CMK (cell line): ENCODE results near the gene RELN.
A peak's percentile ranks its signal among the peaks of the same experiment; 100 is the strongest.
"Not testable (repeated sequence)": the region's sequence is repeated elsewhere in the genome, so short reads cannot be mapped to it uniquely, and the experiment has no call there.

Experiments used
- DNase-seq: peaks from one replicate; pipeline ENCODE4 v3.0.0-alpha.2; 2010; ENCODE audit warnings: low read depth

Gene RELN

DNA sequence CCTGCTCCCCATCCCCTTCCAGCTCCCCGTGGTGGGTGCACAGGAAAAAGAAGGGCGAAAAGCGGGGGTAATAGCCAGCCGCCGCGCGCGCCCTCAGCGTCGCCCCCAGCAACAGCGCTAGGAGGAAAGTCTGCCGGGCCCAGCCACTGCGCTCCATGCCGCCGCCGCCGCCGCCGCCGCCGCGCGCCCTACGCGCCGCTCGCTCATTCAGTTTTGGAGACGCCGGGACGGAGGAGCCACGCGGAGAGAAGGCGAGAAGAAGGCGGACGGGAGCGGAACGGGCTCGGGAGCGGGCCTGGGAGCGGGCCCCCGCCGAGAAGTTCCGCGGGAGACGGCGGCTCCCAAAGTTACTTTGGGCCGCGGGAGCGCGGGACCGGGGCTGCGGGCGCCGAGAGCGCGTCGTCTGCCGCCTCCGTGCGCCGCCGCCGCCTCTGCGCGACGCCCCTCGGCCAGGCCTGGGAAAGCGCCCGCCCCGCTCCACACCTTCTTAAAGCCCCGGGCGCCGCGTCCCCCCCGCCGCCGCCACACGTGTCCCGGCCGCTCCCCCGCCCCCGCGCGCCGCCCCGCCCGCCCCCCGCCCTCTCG is at the start of gene RELN:
RELN (minus strand) TSS at position 459 of the 585 bp plus-strand sequence; CDS start at position 157, 302 bp downstream.
- DNase-seq: no peak

DNA sequence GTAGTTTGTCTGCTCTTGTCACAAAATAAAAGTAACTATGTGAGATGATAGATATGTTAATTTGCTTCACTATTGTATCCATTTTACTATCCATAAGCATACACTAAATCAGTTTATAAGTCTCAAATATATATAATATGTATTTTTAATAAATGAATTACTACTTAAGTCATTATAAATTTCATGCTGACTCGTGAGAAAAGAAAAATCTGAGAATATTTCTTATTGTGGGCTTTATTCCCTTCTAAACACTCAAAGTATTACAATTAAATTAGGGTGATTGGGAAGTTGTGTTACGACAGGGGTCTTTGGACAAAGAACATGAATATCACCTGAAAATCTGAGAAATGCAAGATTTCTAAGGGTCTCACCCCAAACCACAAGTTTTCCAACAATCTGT is 48.7 kb upstream of the RELN start:
- DNase-seq: no peak

DNA sequence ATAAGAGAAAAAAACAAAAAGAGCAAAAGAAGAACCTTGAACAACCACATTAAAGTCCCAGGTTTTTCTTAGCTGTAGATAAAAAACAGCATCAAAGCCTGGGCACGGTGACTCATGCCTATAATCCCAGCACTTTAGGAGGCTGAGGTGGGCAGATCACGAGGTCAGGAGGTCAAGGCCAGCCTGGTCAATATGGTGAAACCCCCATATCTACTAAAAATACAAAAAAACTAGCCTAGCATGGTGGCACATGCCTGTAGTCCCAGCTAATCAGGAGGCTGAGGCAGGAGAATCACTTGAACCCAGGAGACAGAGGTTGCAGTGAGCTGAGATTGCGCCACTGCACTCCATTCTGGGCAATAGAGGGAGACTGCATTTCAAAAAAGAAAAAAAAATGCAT is 47.4 kb upstream of the RELN start:
- not testable (repeated sequence) for DNase-seq

DNA sequence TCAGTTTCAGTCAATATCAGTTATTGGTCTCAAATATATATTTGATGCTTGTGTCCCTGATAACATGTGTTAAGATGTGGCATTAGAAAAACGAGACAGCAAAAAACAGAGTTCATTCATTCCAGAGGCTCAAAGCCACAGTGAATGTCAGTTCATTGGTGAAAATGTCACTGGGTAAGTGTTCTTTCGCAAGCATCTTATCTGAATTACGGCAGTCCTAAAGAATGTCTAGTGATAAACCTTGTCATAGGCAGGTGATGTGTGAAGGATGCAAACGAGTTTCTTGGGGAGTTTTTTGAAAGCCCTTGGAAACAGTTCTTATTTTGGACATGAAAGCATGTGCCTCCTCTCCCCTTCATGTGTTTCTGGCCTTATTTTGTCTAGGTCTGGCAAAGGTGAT is 45.9 kb upstream of the RELN start:
- DNase-seq: no peak

DNA sequence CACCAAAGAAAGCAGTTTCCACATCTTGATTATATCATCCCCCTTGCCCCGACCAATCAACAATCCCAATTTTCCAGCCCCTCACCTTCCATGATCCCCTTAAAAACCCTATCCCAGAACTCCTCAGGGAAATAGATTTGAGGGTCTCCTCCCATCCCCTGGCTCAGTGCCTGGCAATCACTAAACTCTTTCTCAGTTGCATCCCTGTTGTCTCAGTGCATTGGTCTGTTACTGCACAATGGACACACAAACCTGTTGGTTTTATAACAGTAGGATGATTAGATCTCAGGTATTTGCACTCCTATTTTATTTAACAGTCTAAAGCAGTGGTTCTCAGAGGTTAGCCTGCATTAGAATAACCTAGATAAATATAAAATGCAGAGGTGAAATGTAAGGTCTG is 45.2 kb upstream of the RELN start:
- DNase-seq: no peak

DNA sequence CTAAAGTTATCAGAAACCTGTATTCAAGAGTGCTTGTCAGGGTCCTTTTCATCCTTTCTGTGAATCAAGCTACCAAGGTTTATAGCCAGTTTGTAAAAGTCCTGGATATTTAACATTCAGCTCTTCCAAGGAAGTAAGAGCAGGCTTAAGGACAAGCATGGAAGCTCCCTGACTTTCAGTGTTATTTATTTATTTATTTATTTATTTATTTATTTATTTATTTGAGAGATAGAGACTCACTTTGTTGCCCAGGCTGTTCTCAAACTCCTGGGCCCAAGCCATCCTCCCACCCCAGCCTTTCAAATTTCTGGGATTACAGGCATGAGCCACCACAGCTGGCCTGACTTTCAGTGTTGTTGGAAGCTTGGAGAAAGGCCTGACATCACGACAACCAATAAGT is 44.4 kb upstream of the RELN start:
- DNase-seq: no peak

DNA sequence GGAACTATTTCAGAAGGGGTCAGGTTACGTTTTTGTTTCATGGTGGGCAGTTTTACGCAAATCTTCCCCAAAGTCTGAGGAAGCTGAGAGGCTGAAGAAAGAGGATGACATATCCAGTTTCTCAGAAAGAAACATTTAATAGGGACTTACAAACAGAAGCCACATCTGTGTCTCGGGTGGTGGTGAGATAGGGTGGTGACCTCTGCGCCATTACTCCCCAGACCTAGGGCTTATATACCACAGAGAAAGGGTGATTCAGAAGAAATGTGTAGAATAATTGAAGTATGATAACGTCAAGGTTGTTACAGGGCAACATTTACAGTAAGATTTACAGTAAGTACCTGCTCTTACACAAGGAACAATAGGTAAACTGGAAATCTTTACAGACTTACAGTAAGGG is 43.0 kb upstream of the RELN start:
- DNase-seq: no peak

DNA sequence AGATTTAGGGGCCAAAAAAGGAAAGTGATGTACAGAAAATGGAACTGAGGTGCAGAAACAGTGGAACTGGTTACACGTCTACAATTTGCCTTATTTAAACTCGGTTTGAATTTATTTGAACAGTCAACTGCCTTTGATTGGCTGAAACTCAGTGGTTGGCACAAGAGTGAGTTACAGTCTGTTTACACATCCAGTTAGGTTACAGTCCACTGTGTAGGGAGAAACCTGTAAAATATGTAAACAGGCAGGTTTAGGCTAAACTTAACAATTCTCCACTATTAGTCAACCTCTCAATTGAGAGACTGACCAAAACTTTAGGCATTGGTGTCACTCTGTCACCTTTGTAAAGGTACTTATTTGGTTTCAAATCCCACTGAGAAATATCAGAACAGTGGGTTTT is 40.3 kb upstream of the RELN start:
- no peak for DNase-seq

DNA sequence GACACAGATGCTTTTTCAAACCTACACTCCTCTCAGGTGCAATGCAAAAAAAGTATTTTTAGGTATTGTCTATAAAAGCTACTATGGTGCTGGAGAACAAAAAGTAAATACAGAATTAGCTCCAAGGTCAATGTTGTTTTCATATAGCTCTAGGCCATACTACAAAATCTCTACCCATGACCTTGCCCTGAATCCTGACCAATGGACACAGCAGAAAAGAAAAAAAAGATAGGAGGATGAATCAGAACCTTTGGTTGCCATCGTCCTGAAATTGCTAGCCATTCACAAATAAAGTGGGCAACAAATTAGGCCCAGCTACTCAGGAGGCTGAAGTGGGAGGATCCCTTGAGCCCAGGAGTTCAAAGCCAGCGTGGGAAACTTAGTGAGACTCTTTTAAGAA is 35.2 kb upstream of the RELN start:
- DNase-seq: no peak

DNA sequence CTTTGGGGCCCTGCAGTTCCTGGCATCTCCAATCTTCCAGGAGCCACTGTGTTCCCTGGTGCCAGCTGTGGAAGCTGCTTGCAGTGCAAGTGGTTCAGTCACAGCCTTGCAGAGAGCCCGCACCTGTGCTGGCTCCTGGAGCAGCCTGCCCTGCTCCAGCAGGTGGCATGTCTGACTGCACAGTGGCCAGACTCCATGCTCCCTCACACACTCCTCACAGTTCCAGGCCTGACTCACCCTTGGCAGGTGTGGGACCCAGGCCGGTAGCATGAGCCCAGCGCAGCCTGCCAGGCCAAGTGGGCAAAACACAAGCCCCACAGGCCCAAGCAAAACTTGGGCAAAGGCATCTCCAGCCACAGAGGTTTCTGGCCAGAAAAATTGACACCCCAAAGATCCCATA is 33.6 kb upstream of the RELN start:
- no peak for DNase-seq

DNA sequence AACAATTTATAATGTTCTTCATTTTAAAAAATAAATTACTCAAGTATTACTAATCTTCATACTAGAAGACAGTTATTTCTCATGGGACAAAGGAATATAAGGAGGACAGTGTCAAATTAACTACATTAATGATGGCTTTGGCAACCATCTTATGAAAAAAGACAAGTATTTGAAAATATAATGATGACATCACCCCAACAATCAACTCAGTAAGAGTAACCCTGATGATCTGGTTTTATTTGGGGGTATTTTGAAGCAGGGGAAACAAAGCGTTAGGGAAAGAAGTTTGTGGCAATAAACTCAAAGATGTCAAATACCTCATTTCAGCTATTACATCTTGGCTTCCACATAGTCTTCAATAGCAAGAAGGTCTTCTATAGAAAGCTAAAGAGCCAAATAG is 29.0 kb upstream of the RELN start:
- no peak for DNase-seq

DNA sequence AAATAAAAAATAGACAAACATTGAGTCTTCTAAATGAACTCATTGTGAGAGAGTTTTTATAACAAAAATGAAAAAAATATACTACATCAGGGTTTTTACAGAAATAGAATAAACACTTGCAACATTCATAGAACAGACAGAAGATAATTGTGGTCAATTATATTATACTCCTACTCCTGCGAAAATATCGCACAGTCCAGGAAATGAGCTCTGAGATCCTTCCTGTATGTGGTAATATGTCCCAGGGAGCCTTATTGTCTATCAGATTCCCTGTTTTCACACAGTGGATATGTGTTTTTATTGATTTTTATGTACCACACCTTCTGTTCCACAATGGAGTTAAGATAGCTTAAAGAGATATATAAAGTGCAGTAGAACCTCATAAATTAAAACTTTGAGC is 27.5 kb upstream of the RELN start:
- no peak for DNase-seq

DNA sequence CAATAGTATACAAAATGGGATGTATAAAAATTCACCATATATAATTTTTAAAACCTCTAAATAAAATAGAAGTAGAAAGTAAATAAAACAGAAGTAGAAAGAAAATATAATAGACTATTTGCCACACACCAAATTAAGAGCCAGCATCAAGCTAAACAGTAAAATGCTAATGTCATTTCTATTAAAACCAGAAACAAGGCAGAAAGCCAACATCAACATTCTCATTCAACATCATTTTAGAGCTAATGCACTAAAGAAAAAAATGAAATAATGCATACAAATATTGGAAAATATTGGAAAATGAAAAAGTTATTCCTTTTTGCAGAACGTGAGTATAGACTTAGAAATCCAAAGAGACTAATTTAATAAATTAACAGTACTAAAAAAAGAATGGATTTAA is 23.4 kb upstream of the RELN start:
- no peak for DNase-seq

DNA sequence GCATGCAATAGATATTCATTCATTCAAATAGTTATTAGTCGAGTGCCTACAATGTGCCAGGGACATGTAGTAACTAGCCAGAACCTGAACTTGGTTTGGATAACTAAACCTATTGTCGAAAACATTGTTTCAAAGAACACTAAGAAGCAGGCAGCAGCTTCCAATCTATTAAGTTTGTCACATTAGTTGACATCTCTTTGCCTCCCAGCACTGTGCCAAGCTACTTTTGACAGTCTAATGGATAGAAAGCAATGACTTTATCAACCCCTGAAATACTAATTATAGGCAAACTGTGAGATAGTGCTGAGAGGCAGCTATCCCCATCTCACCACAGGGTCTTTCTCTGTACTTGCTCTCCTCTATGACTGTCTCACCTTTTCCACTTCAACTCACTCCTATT is 22.4 kb upstream of the RELN start:
- DNase-seq: no peak

DNA sequence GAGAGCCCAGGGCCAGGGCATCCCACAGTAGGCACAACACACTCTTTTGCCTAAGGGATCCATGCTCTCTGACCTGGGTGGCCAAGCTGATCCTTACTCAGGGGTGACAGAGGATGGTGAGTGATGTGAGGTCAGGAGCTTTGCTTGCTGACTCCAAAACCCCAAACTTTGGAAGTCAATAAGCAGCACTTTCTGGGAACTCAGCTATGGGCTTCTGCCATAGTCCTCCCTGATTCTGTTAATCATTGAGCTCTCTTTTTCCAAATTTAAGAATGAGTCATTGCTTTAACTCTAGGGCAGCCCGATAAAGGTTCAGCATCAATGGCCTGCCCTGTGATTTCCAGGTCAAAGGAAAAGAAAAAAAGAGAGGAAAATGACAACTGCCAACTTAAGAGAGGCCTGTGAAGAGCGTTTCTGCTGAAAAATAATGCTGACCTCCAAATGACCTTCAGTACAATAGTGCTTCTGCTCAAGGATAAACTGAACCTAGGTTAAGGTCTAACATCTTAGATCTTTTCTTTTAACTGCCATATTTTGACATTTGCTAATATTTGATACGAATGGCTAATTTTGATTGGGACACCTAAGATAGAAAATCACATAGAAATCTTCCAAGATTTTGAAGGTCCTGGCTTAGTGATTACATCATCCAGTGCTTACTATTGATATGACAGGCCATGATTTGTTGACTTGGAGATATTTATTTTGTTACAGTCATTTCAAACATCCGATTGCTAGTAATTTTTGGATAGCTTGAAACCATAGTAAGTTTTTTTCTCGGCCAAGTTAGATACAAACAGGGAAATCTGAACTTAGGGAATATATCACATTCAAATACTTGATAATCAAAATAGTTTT is 20.8 kb upstream of the RELN start:
- no peak for DNase-seq

DNA sequence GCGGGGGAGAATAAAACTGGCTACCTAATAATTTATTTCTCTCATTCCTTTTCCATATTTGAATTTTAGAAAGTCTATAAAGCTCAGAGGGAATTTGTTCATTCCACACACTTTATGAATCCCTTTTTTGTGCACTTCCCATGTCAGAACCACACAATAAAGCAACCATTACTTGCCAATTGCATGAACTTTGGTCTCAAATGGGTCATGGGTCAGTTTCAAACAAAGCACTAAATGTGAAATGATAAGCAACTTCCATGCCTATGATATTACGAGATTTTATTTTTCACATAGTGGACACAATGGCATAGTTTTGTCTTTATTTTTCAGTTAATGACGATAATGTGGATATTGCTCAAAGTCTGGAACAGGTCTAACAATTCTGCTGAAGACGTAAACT is 18.6 kb upstream of the RELN start:
- DNase-seq: no peak

DNA sequence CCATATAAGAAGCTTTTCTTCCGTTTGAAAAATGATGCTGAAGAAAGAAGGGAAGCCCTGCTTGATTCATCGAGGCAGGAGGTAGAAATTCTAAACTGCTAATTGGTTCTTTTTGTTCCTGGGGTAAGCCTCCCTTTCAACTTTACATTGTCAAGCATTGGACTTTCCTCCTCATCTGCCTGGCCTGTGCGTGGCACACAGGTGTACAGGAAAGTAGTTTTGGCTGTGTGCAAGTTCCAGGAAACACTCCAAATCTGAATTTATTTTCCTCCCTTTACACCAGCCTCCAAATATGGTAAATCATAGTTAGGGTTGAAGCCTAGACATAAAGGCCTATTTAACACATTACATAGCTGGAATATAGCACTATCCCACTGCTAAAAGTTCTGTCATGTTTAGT is 18.2 kb upstream of the RELN start:
- DNase-seq: no peak

DNA sequence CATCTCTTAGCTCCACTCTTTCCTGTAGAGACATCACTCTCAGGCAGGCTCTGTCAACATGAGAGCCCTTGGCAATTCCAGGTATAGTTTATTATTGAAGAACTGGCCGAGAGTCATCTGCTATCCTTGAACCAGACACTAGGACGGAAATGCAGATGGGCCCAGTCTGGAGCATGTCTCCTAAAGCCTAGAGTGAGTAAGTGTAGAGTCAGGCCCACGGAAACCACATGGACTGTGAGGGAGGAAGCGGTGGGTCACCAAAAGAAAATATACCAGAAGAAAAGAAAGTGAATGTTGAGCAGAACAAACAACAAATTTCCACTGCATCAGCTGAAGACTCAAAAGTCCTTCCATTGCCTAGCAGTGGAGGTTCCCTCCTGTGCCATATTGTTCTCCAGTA is 15.7 kb upstream of the RELN start:
- DNase-seq: no peak

DNA sequence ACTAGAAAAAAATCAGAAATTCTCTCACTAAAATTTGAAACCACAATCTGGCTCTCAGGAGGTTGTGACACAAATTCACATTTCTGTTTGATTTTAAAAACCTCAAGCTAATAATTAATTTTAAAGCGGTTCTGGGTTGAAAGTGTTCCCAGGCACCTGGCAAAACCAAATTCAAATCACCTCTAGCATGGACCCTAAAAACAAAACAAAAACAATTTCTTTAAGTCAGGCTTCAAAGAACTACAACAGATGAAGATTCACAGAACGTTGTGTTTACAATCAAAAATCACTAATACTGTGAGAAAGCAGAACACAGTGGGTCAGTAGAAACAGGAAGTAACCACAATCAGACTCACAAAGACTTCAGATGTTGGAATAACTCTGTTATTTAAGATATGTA is 7.2 kb upstream of the RELN start:
- DNase-seq: peak; percentile 9

DNA sequence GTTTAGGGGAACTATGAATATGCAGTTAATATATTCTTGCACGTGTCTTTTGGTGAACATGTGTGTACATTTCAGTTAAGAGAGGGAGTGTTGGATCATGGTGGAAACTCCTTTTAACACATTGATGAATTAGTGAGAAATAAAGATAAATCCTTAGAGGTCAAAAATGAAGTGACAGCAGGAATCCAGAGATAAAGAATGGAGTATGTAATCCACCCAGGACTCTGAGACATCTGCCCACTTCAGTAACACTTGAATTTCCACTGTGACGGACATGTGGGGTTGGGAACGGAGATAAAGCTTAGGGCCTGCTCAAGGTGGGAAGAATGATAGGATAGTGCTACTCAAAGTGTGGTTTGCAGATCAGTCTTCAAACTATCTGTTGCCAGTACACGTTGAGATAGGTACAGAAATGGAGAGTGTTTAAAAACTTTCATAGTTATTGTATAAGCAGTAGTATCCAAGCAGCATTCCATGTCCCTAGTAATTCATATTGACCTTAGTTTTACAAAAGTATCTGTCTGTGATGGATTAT is 6.6 kb upstream of the RELN start:
- peak; percentile 89 for DNase-seq

DNA sequence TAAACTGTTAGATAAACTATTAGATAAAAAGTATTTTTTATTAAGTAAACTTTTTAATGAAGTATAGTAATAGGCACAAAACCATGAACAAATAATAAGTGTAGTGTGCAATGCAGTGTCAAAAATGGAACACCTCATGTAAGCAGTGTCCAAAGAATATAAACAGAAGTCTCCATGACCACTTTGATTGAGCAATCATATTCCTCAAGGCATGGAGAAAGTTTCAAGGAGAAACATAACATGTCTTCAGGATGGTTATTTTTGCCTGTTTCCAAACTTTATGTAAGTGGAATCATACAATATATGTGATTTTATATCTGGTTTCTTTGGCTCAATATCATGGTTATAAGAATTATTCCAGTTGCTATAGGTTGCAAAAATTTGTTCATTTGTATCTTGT is 6.1 kb upstream of the RELN start:
- no peak for DNase-seq

DNA sequence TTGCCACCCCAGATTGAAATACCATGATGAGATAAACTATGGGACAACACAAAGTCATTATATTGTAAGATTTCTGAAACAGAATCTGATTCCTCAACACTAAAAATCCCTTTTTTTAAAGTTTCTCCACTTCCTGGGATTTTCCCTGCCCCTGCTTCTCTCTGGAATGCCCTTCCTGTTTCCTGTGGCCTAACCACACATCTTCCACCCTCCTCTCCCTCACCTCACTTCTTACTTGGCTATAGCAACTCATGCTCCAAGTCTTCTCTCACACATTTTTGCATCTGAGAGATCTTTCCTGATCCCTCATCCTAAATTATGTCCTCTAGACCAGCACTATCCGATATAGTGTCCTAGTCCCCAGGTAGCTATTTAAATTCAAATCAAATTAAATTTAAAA is 4.1 kb upstream of the RELN start:
- no peak for DNase-seq

DNA sequence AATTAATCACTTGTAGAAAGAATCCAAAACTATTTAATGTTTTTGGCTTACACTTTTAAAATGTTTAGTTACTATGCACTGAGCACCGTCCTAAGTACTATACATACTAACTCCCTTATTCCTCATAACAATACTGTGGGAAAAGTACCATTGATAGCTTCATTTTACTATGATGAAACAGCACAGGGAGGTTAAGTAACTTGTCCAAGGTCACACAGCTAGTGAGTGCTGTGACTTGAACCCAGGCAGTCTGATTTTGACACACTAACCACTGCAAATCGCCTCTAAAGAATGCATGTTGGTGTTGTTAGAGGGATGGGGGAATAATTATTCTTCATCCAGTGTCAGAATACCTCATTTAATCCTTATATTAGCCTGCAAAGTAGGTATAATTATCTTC is 1.9 kb upstream of the RELN start:
- DNase-seq: no peak

DNA sequence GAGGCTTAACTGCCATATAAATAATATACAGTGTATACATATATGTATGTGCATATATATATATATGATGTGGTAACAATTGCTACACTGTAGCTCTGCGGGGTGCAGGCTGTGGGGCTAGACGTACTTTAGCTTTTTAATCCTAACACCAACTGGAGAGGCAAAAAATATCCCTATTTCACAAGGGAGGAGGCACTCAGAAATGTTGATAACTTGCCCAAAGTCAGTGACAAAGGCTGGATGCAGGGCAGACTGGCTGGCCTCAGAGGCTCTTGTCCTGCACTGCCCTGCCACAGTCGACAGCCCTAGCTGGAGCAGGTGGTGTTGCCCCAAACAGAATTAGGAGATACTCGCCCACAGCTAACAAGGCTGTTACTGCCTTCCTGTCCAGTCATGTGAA is 1.5 kb upstream of the RELN start:
- DNase-seq: no peak
